GM12875 (cell line): ENCODE results near the gene QARS1.

ENCODE experiments used
- H3K4me3 ChIP-seq: one replicate; pipeline ENCODE4 v1.5.1; 2011; ENCODE audit warnings: low read depth, low read length, control low read depth
- TF ChIP-seq, protein P1 (sequence below): IDR thresholded peaks from 2 replicates; pipeline ENCODE4 v1.5.1; 2011; ENCODE audit warnings: low read depth, mild to moderate bottlenecking, control low read depth, inconsistent platforms, low read length, moderate library complexity, borderline replicate concordance; ENCODE audit not compliant: insufficient read depth

QARS1 gene

DNA sequence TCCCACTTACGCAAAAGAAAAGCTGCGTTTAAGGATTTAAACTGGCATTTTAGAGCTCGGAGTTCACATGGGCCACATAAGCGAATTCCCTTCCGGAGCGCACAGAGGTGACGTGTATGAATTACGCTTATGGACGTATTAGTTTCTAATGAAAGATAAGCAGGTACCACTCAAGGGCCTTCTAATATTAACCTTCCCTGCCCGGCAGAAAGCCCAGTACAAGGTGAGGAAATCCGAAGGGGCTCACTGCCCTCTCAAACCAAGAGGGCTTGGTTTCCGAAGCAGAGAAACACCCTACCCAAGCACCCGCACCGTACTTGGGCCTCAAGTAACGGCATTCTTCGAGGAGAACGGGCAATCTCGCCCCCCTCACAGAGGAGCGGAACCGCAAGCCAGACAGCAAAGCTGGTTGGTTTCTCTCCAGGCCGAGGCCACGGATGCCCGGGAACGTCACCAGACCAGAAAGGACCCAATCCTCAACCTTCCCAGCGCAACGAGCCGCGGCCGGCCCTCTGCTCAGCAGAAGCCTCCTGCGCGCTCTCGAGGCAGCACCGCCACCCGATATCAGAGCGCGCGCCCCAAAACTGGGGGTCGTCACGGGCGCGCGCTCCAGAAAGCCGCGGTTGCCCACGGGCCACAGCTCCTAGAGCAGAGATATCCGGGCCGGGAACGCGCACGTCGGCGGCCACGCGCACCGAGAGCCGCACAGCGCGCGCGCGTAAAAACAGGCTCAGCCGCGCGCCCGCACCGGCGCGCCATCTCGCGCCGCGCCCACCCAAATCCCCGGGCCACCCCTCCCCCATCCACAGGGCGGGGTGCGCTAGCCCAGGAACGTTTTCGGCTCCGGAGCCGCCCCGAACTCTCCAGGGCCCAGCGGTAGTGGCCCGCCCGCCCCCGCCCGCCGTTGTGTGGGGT is 11.4 kb downstream of the QARS1 start:
- TF ChIP-seq, protein P1, sequence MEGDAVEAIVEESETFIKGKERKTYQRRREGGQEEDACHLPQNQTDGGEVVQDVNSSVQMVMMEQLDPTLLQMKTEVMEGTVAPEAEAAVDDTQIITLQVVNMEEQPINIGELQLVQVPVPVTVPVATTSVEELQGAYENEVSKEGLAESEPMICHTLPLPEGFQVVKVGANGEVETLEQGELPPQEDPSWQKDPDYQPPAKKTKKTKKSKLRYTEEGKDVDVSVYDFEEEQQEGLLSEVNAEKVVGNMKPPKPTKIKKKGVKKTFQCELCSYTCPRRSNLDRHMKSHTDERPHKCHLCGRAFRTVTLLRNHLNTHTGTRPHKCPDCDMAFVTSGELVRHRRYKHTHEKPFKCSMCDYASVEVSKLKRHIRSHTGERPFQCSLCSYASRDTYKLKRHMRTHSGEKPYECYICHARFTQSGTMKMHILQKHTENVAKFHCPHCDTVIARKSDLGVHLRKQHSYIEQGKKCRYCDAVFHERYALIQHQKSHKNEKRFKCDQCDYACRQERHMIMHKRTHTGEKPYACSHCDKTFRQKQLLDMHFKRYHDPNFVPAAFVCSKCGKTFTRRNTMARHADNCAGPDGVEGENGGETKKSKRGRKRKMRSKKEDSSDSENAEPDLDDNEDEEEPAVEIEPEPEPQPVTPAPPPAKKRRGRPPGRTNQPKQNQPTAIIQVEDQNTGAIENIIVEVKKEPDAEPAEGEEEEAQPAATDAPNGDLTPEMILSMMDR: no peak
- peak overlapping the region; percentile 97 for H3K4me3 ChIP-seq

DNA sequence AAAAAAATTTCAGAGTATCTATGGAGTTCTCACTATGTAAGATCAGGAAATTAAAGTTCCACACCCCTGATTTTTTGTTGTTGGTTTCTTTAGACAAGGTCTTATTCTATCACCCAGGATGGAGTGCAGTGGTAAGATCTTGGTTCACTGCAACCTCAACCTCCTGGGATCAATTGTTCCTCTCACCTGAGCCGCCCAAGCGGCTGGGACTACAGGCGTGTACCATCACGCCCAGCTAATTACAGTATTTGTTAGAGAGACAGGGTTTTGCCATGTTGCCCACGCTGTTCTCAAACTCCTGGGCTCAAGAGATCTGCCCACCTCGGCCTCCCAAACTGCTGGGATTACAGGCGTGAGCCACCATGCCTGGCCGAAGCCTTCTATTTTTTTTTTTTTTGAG is 23.1 kb downstream of the QARS1 start:
- TF ChIP-seq, protein P1: no peak
- no peak overlapping the region for H3K4me3 ChIP-seq

DNA sequence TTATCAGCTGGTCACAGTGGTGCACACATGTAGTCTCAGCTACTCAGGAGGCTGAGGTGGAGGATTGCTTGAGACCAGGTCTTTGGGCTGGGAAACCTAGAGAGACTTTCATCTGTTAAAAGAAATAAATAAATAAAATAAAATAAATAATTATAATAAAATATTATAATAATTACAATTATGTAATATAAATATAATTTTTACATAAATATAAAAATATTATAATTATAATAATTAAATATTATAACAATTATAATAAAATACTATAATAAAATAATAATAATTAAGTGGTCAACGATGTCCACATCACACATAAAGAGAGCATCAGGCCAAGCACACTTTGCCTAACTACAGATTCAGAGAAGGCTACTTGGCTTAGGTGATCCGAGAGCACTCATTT is 25.3 kb downstream of the QARS1 start:
- no peak overlapping the region for H3K4me3 ChIP-seq
- TF ChIP-seq, protein P1: no peak

DNA sequence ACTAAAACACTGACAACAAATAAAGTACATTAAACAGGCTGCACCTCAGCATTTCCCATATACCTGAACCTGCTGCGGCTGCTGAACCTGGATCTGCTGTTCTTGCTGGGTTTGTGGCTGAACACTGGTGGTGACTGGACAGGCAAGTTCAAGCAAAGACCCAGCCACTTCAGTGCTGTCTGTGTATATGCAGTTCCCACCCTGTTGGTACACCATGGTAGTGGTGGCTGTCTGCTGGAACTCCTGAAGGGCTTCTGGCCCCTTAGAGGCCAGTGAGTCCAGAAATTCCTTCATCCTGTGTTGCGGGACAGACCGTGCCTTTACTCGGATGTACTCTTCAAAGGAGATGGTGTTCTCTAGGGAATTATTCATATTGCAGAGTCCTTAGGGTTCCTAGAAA is 27.9 kb downstream of the QARS1 start:
- H3K4me3 ChIP-seq: no peak overlapping the region
- TF ChIP-seq, protein P1: no peak

DNA sequence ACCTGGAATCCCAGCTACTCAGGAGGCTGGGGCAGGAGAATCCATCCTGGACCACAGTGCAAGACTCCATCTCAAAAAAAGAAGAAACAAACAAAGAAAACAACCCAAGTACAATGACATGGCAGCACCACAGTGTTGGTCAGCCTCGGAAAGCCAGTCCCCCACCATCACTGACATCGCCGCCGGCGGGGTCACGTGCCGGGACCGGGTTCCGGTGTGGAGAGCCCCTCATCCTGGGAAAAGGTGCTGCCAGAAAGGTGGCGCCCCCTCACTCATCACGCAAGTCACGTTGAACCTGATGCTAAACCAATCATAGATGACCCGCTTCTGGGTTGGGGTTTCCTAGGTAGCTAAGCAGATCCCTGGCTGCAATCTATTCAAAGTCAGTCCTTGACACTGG is 28.4 kb downstream of the QARS1 start:
- TF ChIP-seq, protein P1: no peak
- H3K4me3 ChIP-seq: no peak overlapping the region

DNA sequence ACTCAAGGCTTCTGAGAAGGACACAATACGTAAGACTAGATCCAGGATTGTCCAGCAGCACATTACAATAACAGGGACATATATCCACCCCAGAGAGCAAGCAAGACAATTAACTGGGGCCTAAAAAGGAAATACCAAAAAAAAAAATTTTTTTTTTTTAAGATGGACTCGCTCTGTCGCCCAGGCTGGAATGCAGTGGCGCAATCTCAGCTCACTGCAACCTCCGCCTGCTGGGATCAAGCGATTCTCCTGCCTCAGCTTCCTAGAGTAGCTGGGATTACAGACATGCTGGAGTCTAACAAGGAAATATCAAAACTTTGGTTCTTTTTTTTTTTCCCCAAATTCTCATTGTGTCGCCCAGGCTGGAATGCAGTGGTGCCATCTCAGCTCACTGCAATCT is 46.5 kb downstream of the QARS1 start:
- TF ChIP-seq, protein P1: no peak
- H3K4me3 ChIP-seq: no peak overlapping the region

DNA sequence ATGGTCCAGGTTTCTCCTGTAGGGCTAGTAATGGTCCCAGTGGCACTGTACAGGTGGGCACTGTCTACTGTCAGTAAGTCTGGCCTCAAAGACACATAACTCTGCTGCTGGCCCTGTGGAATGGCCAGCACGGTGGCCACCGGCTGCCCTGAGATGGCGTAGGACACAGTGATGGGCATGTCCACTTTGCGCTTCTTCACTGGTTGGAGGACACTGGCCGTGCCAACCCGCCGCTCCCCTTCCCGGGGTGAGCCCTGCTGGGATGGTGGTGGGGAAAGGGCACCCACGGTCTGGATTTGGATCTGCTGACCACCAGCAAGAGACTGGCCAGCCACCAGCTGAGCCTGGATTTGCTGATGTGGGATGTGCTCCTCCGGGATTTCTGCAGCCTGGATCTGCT is 47.3 kb downstream of the QARS1 start:
- no peak overlapping the region for H3K4me3 ChIP-seq
- TF ChIP-seq, protein P1: no peak
